ENCODE data around the gene CREB3L2. TPM values are rescaled to one million over a fixed set of nuclear protein-coding genes. Genes with fewer than 3 reads are reported as not detected.

CREB3L2 gene
- total RNA-seq, 1 donor = 28.6 TPM

GRCh38 chr7:137949416-137950262, 52.2 kb downstream of the CREB3L2 start:
- Histone ChIP-seq H3K27ac (ENCODE audit: low read depth, low read length) (peak overlapping the region; percentile 4), H3K36me3 (ENCODE audit: insufficient read depth, low read length) (peaks cover 25% of the 10 kb centered on the region), H3K4me3 (ENCODE audit: insufficient read depth, low read length) (no peak overlapping the region), H3K27me3 (ENCODE audit: insufficient read depth, low read length) (no peaks in the 10 kb centered on the region), H3K9me3 (ENCODE audit: low read depth, low read length) (no peaks in the 10 kb centered on the region), H3K4me1 (ENCODE audit: insufficient read depth, low read length) (peaks cover 29% of the 10 kb centered on the region), H4K20me1 (ENCODE audit: insufficient read depth, low read length) (peaks cover 10% of the 10 kb centered on the region), H3K79me2 (ENCODE audit: insufficient read depth, low read length) (peaks cover 95% of the 10 kb centered on the region), H3K4me2 (ENCODE audit: insufficient read depth, low read length) (no peak overlapping the region), H2AFZ (ENCODE audit: low read length) (no peak overlapping the region)
- TF ChIP-seq, protein P1, sequence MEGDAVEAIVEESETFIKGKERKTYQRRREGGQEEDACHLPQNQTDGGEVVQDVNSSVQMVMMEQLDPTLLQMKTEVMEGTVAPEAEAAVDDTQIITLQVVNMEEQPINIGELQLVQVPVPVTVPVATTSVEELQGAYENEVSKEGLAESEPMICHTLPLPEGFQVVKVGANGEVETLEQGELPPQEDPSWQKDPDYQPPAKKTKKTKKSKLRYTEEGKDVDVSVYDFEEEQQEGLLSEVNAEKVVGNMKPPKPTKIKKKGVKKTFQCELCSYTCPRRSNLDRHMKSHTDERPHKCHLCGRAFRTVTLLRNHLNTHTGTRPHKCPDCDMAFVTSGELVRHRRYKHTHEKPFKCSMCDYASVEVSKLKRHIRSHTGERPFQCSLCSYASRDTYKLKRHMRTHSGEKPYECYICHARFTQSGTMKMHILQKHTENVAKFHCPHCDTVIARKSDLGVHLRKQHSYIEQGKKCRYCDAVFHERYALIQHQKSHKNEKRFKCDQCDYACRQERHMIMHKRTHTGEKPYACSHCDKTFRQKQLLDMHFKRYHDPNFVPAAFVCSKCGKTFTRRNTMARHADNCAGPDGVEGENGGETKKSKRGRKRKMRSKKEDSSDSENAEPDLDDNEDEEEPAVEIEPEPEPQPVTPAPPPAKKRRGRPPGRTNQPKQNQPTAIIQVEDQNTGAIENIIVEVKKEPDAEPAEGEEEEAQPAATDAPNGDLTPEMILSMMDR (IDR thresholded peaks at IDR 0.05; ENCODE audit: extremely low read depth, low read depth, low read length) = no peak
- no peak for DNase-seq (ENCODE audit: insufficient read length, low spot score, missing footprints)

- Histone ChIP-seq H3K27ac (ENCODE audit: low read depth, low read length) (peak overlapping the region; percentile 4), H2AFZ (ENCODE audit: low read length) (no peak overlapping the region), H3K4me2 (ENCODE audit: insufficient read depth, low read length) (no peak overlapping the region), H3K9me3 (ENCODE audit: low read depth, low read length) (no peaks in the 10 kb centered on the region), H3K27me3 (ENCODE audit: insufficient read depth, low read length) (no peaks in the 10 kb centered on the region), H3K4me3 (ENCODE audit: insufficient read depth, low read length) (no peak overlapping the region), H3K79me2 (ENCODE audit: insufficient read depth, low read length) (peaks cover 93% of the 10 kb centered on the region), H3K36me3 (ENCODE audit: insufficient read depth, low read length) (peaks cover 25% of the 10 kb centered on the region), H4K20me1 (ENCODE audit: insufficient read depth, low read length) (peaks cover 8% of the 10 kb centered on the region), H3K4me1 (ENCODE audit: insufficient read depth, low read length) (peaks cover 29% of the 10 kb centered on the region)
- DNase-seq (ENCODE audit: insufficient read length, low spot score, missing footprints) = no peak
- TF ChIP-seq, protein P1 (IDR thresholded peaks at IDR 0.05; ENCODE audit: extremely low read depth, low read depth, low read length) = no peak
These were observed 53.0 kb downstream of the CREB3L2 start for GRCh38 chr7:137948845-137949330.

DNA sequence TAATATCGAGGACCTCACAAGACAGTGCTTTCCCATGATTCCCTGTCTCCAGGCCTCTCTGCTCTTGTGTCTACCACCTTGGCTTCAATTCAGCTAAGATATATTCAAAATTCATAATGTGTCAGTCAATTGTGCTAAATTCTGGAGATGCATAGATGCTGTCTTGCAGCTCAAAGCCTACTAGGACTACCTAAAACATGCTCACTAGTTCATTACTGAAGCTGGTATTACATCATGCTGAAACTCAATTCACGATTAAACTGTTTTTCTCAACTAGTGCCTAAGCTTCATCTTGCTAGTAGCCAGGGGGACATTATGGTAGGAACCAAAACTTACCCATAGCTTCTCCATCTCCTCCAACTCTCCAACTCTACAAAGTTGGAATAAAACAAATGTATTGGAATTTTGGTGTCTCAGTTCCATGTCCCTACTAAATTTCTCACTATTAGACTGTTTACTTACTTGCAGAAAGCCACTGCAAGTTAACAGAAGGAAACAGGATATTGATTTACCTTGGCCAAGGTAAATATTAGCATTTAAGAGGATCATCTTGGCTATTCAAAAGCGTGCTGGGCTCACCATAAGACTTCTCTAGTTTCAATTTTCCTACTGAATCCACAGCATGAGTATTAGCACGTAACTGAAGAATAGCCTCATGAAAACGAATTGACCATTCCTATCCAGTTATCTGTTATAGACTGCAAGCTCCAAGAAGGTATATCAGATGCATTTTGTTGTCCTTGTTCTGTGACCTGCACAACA, 53.6 kb downstream of the CREB3L2 start:
- Histone ChIP-seq H3K4me2 (ENCODE audit: insufficient read depth, low read length) (no peak overlapping the region), H2AFZ (ENCODE audit: low read length) (no peak overlapping the region), H3K79me2 (ENCODE audit: insufficient read depth, low read length) (peaks cover 93% of the 10 kb centered on the region), H4K20me1 (ENCODE audit: insufficient read depth, low read length) (peaks cover 6% of the 10 kb centered on the region), H3K27me3 (ENCODE audit: insufficient read depth, low read length) (no peaks in the 10 kb centered on the region), H3K9me3 (ENCODE audit: low read depth, low read length) (no peaks in the 10 kb centered on the region), H3K4me3 (ENCODE audit: insufficient read depth, low read length) (no peak overlapping the region), H3K4me1 (ENCODE audit: insufficient read depth, low read length) (peaks cover 28% of the 10 kb centered on the region), H3K27ac (ENCODE audit: low read depth, low read length) (peak overlapping the region; percentile 38), H3K36me3 (ENCODE audit: insufficient read depth, low read length) (peaks cover 25% of the 10 kb centered on the region)
- TF ChIP-seq, protein P1 (IDR thresholded peaks at IDR 0.05; ENCODE audit: extremely low read depth, low read depth, low read length) = no peak
- DNase-seq (ENCODE audit: insufficient read length, low spot score, missing footprints) = no peak

DNA sequence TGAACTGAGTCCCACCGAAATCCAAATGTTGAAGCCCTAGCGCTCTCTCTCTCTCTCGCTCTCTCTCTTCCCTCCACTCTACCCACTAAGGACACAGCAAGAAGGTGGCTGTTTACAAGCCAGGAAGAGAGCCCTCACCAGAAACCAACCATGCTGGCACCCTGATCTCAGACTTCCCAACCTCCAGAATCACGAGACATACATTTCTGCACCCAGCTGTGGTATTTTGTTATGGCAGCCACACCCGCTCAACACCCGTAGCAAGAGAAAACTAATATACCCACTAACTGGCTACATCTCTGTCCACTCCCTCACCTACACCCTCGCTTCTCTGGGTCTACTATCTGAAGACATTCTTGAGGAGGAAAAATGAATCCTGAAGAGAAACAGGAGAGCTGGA, 54.8 kb downstream of the CREB3L2 start:
- DNase-seq (ENCODE audit: insufficient read length, low spot score, missing footprints) = no peak
- peak overlapping the region; percentile 38 for H3K27ac ChIP-seq (ENCODE audit: low read depth, low read length)
- H3K27me3 ChIP-seq (ENCODE audit: insufficient read depth, low read length) = no peaks in the 10 kb centered on the region
- no peak overlapping the region for H3K4me2 ChIP-seq (ENCODE audit: insufficient read depth, low read length)
- TF ChIP-seq, protein P1 (IDR thresholded peaks at IDR 0.05; ENCODE audit: extremely low read depth, low read depth, low read length) = no peak
- no peaks in the 10 kb centered on the region for H3K9me3 ChIP-seq (ENCODE audit: low read depth, low read length)
- H3K79me2 ChIP-seq (ENCODE audit: insufficient read depth, low read length) = peaks cover 93% of the 10 kb centered on the region
- H3K36me3 ChIP-seq (ENCODE audit: insufficient read depth, low read length) = peaks cover 20% of the 10 kb centered on the region
- peaks cover 27% of the 10 kb centered on the region for H3K4me1 ChIP-seq (ENCODE audit: insufficient read depth, low read length)
- H3K4me3 ChIP-seq (ENCODE audit: insufficient read depth, low read length) = no peak overlapping the region
- no peak overlapping the region for H2AFZ ChIP-seq (ENCODE audit: low read length)
- H4K20me1 ChIP-seq (ENCODE audit: insufficient read depth, low read length) = peaks cover 10% of the 10 kb centered on the region
